NT2/D1 (cell line): ENCODE data around the gene PUM1.

Experiments
- DNase-seq: peaks from one replicate; pipeline ENCODE4 v3.0.0-alpha.2; 2011; ENCODE audit warnings: low read depth, low spot score
- H3K27me3 ChIP-seq: 2 replicates; pipeline ENCODE4 v1.6.0; 2011; ENCODE audit warnings: mild to moderate bottlenecking; ENCODE audit not compliant: insufficient read length, insufficient read depth
- H3K36me3 ChIP-seq: 2 replicates; pipeline ENCODE4 v1.6.1; 2011; ENCODE audit warnings: mild to moderate bottlenecking, low read length, mixed read lengths; ENCODE audit not compliant: insufficient read depth, insufficient read length
- H3K4me1 ChIP-seq: 2 replicates; pipeline ENCODE4 v1.5.1; 2011; ENCODE audit not compliant: insufficient read depth, insufficient read length
- H3K4me3 ChIP-seq: 2 replicates; pipeline ENCODE4 v1.5.1; 2011; ENCODE audit warnings: low read depth; ENCODE audit not compliant: insufficient read length
- H3K9ac ChIP-seq: 2 replicates; pipeline ENCODE4 v1.6.0; 2011; ENCODE audit warnings: low read depth; ENCODE audit not compliant: insufficient read length
- H3K9me3 ChIP-seq: 2 replicates; pipeline ENCODE4 v1.5.1; 2011; ENCODE audit warnings: mild to moderate bottlenecking, low read length; ENCODE audit not compliant: insufficient read depth
- SUZ12 ChIP-seq: IDR thresholded peaks from 2 replicates; pipeline ENCODE4 v1.6.1; 2011; ENCODE audit not compliant: insufficient read length, insufficient read depth; ENCODE audit errors: extremely low read depth
- YY1 ChIP-seq: IDR thresholded peaks from 2 replicates; pipeline ENCODE4 v1.6.1; 2011; ENCODE audit not compliant: insufficient read length, insufficient read depth
- ZNF274 ChIP-seq: IDR thresholded peaks from 2 replicates; pipeline ENCODE4 v1.6.1; 2011; ENCODE audit warnings: mild to moderate bottlenecking, low read depth, low read length

The PUM1 gene

DNA sequence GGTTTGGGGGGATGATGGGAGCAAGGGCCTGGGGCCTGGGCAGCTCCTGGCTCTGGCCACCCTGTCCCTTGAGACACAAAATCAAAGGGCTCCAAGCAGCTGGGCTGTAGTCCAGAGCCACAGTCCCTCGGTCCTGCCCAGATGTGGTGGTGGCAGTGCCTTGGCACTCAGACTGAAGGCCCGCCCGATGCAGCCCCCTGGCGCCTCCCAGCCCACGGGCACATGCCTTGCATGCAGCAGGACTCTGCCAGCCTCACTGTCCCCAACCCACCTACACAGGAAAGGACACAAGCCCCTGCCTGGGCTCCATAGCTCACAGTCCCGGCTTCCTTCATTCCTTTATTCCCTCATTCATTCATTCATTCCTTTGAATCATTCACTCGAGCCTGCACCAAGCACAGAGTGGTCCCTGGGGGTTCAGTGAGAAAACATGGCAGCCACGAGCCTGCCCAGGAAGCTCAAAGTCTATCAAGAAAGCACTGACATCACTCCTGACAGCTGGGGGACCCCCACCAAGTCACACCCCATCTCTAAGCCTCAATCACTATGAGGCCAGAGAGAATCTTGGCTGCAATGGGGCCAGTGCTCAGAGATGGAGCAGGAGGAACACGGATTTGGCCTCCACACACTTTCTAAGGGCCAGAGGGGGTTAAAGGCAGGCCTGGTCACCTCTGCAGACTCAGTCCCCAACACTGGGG, 162.8 kb downstream of the PUM1 start:
- peak overlapping the region; percentile 11 for H3K9ac ChIP-seq
- no peaks in the 10 kb centered on the region for H3K36me3 ChIP-seq
- DNase-seq: no peak
- H3K4me3 ChIP-seq: no peak overlapping the region
- peaks cover 9% of the 10 kb centered on the region for H3K27me3 ChIP-seq
- H3K9me3 ChIP-seq: no peaks in the 10 kb centered on the region
- TF ChIP-seq ZNF274 (no peak), SUZ12 (no peak), YY1 (no peak)
- peaks cover 47% of the 10 kb centered on the region for H3K4me1 ChIP-seq

DNA sequence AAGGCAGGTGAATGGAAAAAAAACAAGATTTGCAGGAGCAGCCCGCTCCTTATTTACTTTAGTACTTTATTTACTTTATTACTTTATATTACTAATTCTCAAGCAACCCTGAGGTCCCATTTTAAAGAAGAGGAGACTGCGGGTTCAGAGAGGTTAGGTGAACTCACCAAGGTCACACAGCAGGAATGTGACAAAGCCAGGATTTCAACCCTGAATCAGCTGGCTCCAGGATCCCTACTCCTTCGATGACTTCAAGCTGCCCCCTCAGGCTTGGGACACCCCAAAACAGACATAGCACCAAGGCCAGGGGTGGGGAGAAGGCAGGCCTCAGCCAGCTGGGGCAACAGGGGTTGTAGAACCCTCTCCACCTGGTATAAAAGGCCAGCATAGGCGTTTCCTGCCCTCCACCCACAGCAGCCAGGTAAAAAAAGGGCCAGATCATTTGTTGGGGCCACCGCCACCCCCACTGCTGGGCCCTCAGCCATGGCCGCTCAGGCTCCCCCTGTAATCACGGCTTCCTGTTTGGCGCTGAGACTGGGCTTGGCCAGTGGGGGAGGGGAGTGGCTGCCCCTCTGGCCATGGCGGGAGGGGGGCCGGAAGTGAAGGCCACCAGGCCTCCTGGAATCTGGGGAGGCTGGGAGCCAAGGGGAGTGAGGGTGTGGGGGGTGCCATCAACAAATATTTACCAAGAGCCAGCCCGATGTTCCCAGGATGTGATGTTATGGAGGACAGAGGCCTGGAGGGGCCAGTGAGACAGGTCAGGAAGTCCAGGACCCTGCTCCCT, 163.5 kb downstream of the PUM1 start:
- H3K4me3 ChIP-seq: no peak overlapping the region
- TF ChIP-seq YY1: no peak
- no peak for TF ChIP-seq ZNF274
- TF ChIP-seq SUZ12: no peak
- H3K27me3 ChIP-seq: peaks cover 2% of the 10 kb centered on the region
- peak overlapping the region; percentile 11 for H3K9ac ChIP-seq
- DNase-seq: no peak
- H3K9me3 ChIP-seq: no peaks in the 10 kb centered on the region
- H3K4me1 ChIP-seq: peaks cover 40% of the 10 kb centered on the region
- no peaks in the 10 kb centered on the region for H3K36me3 ChIP-seq

DNA sequence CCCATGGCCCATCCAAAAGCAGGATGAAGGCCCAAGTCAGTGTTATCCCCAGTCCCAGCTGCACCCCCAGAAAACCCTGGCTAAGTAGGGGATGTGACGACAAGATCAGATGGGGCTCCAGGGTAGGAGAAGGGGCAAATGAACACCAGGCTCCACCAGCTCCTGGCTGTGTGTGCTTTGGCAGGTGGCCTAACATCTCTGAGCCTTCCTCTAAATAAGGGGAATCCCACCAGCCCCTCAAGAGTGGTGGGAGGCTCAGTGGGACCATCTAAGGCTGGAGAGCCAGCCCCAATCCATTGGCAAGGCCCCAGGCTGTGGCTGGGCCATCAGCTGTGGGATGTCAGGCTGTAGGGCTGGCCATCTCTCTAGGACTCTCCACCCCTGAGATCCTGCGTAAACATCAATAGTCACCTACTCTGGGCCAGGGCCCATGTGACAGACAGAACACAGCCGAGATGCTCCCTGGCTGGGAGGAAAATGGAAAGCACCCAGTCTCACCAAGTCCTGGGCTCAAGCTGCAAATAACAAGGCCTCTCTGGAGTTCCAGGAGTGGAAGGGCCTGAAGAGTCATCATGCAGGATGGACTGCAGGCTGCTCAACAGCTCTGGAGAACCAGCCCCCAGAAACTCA, 164.5 kb downstream of the PUM1 start:
- Histone ChIP-seq H3K4me3 (no peak overlapping the region), H3K4me1 (peaks cover 39% of the 10 kb centered on the region), H3K9me3 (no peaks in the 10 kb centered on the region), H3K36me3 (no peaks in the 10 kb centered on the region), H3K27me3 (no peaks in the 10 kb centered on the region), H3K9ac (no peak overlapping the region)
- TF ChIP-seq ZNF274 (no peak), SUZ12 (no peak), YY1 (no peak)
- DNase-seq: no peak

- H3K36me3 ChIP-seq: no peaks in the 10 kb centered on the region
- no peak for DNase-seq
- H3K4me1 ChIP-seq: peaks cover 37% of the 10 kb centered on the region
- no peak overlapping the region for H3K4me3 ChIP-seq
- TF ChIP-seq SUZ12: no peak
- no peaks in the 10 kb centered on the region for H3K9me3 ChIP-seq
- no peaks in the 10 kb centered on the region for H3K27me3 ChIP-seq
- H3K9ac ChIP-seq: no peak overlapping the region
Observed at GRCh38 chr1:30900486-30900885, 165.0 kb downstream of the PUM1 start.

DNA sequence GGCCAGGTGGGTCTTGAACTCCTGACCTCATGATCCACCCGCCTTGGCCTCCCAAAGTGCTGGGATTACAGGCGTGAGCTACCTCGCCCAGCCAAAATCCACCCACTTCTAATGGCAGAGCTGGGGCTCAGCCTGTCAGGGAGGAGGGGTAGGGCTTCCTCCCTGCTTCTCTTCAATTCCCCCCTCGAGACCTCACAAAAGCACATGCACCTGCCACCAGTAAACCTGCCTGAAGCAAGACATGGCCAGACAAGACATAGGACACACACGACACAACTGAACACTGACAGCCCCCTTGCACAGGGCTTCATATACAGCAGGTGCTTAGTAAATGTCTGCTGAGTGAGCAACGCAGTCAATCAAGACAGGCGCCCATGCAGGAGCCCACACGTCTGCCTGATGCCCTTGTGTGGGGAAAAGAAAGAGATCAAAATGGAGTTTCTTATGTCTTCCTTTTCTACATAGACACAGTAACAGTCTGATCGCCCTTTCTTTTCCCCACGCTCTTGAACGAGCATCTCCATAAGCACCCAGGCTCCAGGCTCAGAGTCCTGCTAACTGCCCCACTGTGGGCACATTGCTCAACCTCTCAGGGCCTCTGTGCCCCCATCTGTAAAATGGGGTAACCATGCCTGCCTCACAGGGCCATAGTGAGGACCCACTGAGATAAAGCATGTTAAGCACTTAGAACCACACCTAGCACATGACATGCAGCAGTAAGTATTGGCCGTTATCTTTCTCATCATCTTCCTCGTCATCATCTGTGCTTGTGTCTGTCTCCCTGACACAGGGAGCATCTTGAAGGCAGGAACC, 165.7 kb downstream of the PUM1 start:
- TF ChIP-seq YY1: no peak
- TF ChIP-seq SUZ12: no peak
- TF ChIP-seq ZNF274: no peak
- Histone ChIP-seq H3K9ac (no peak overlapping the region), H3K4me3 (no peak overlapping the region), H3K9me3 (no peaks in the 10 kb centered on the region), H3K4me1 (peaks cover 40% of the 10 kb centered on the region), H3K27me3 (no peaks in the 10 kb centered on the region), H3K36me3 (no peaks in the 10 kb centered on the region)
- no peak for DNase-seq

GRCh38 chr1:30898031-30898815, 167.3 kb downstream of the PUM1 start:
- Histone ChIP-seq H3K27me3 (no peaks in the 10 kb centered on the region), H3K36me3 (no peaks in the 10 kb centered on the region), H3K4me1 (peaks cover 40% of the 10 kb centered on the region), H3K9ac (no peak overlapping the region), H3K9me3 (no peaks in the 10 kb centered on the region), H3K4me3 (no peak overlapping the region)
- TF ChIP-seq ZNF274 (no peak), SUZ12 (no peak), YY1 (no peak)
- DNase-seq: no peak
